Measurements from ENCODE around the gene CDC25B.
A peak's percentile ranks its signal among the peaks of the same experiment; 100 is the strongest.
"Not testable (repeated sequence)": the region's sequence is repeated elsewhere in the genome, so short reads cannot be mapped to it uniquely, and the experiment has no call there.

The CDC25B gene

DNA sequence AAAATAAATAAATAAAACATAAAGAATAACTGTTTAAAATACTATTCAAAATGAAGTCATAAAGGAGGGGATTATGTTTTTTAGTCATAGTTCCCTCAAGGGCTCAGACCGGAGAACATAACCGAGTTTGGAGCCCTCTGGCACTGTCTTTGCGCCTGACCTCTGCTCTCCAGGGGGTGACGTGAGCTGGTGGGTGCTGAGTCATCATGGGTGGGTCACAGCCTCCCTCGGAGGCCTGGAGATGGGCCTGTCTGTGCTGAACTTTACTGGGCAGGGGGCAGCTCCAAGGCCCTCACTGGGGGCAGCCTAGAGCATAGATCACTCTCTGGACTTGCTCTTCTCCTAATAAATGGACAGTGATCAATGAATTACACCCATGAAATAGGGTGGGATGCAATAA, 47.4 kb downstream of the CDC25B start:
- TF ChIP-seq TCF4 (CRISPR knock-in tag; IDR thresholded peaks at IDR 0.05; ENCODE audit: borderline replicate concordance) (no peak), ESRRG (CRISPR knock-in tag; IDR thresholded peaks at IDR 0.05) (no peak), ZNF565 (CRISPR knock-in tag; conservative IDR thresholded peaks at IDR 0.05; ENCODE audit: low read depth) (no peak), CSDC2 (CRISPR knock-in tag; IDR thresholded peaks at IDR 0.05) (no peak), ZFP3 (CRISPR knock-in tag; IDR thresholded peaks at IDR 0.05) (no peak), ZNF8 (CRISPR knock-in tag; IDR thresholded peaks at IDR 0.05) (no peak), ZFP30 (CRISPR knock-in tag; IDR thresholded peaks at IDR 0.05) (no peak), RARB (CRISPR knock-in tag; IDR thresholded peaks at IDR 0.05) (no peak), ZNF70 (CRISPR knock-in tag; IDR thresholded peaks at IDR 0.05) (no peak), ARNTL (CRISPR knock-in tag; IDR thresholded peaks at IDR 0.05; ENCODE audit: borderline replicate concordance, low read depth) (no peak), PPARA (CRISPR knock-in tag; IDR thresholded peaks at IDR 0.05; ENCODE audit: borderline replicate concordance) (no peak)
- TF ChIP-seq, protein P1, sequence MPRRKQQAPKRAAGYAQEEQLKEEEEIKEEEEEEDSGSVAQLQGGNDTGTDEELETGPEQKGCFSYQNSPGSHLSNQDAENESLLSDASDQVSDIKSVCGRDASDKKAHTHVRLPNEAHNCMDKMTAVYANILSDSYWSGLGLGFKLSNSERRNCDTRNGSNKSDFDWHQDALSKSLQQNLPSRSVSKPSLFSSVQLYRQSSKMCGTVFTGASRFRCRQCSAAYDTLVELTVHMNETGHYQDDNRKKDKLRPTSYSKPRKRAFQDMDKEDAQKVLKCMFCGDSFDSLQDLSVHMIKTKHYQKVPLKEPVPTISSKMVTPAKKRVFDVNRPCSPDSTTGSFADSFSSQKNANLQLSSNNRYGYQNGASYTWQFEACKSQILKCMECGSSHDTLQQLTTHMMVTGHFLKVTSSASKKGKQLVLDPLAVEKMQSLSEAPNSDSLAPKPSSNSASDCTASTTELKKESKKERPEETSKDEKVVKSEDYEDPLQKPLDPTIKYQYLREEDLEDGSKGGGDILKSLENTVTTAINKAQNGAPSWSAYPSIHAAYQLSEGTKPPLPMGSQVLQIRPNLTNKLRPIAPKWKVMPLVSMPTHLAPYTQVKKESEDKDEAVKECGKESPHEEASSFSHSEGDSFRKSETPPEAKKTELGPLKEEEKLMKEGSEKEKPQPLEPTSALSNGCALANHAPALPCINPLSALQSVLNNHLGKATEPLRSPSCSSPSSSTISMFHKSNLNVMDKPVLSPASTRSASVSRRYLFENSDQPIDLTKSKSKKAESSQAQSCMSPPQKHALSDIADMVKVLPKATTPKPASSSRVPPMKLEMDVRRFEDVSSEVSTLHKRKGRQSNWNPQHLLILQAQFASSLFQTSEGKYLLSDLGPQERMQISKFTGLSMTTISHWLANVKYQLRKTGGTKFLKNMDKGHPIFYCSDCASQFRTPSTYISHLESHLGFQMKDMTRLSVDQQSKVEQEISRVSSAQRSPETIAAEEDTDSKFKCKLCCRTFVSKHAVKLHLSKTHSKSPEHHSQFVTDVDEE (CRISPR knock-in tag; IDR thresholded peaks at IDR 0.05): no peak
- TF ChIP-seq, protein P2, sequence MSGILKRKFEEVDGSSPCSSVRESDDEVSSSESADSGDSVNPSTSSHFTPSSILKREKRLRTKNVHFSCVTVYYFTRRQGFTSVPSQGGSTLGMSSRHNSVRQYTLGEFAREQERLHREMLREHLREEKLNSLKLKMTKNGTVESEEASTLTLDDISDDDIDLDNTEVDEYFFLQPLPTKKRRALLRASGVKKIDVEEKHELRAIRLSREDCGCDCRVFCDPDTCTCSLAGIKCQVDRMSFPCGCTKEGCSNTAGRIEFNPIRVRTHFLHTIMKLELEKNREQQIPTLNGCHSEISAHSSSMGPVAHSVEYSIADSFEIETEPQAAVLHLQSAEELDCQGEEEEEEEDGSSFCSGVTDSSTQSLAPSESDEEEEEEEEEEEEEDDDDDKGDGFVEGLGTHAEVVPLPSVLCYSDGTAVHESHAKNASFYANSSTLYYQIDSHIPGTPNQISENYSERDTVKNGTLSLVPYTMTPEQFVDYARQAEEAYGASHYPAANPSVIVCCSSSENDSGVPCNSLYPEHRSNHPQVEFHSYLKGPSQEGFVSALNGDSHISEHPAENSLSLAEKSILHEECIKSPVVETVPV (CRISPR knock-in tag; IDR thresholded peaks at IDR 0.05): no peak
- ATAC-seq: no peak

DNA sequence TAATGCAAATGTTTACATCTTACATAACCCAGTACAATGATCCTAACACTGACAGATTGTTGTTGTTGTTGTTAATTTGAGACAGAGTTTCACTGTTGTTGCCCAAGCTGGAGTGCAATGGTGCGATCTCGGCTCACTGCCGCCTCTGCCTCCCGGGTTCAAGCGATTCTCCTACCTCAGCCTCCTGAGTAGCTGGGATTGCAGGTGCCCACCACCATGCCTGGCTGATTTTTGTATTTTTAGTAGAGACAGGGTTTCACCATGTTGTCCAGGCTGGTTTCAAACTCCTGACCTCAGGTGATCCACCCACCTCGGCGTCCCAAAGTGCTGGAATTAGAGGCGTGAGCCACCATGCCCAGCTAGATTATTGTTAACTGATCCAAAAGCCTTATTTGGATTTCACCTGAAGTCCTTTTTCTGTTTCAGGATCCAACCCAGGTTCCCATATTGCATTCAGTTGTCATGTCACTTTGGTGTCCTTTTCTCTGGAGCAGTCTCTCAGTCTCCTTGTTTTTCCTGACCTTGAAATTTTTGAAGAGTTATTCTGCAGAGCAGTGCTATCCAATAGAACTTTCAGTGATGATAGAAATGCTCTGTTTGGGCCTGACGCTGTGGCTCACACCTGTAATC, 48.0 kb downstream of the CDC25B start:
- not testable (repeated sequence) for ATAC-seq

DNA sequence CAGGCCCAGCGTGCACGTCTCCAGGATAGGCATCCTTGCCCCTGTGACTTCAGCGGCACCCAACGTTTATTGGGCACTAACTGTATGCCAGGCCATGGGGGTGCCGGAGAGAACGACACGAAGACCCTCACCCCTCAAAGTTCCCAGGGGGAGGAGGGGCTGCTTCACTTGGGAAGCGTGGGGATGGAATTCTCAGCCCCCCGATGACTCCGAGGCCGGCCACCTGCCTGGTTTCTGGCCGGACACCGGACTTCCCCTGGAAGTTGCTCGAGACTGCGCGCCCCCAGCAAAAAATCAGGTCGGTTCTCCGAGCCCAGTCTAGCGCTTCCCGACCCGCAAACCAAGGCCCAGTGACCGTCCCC, 50.2 kb downstream of the CDC25B start:
- no peak for TF ChIP-seq ARNTL (CRISPR knock-in tag; IDR thresholded peaks at IDR 0.05; ENCODE audit: borderline replicate concordance, low read depth)
- TF ChIP-seq SNAI2 (CRISPR knock-in tag; IDR thresholded peaks at IDR 0.05): no peak
- no peak for TF ChIP-seq ZFP30 (CRISPR knock-in tag; IDR thresholded peaks at IDR 0.05)
- no peak for TF ChIP-seq ZNF565 (CRISPR knock-in tag; conservative IDR thresholded peaks at IDR 0.05; ENCODE audit: low read depth)
- TF ChIP-seq, protein P2 (CRISPR knock-in tag; IDR thresholded peaks at IDR 0.05): no peak
- TF ChIP-seq CSDC2 (CRISPR knock-in tag; IDR thresholded peaks at IDR 0.05): no peak
- ATAC-seq: no peak

GRCh38 chr20:3846740-3847428, 50.8 kb downstream of the CDC25B start, which contains the start of gene MAVS:
MAVS (plus strand) TSS chr20:3846834; CDS start chr20:3854625, 7,791 bp downstream.
- no peak for TF ChIP-seq ZC3H10 (CRISPR knock-in tag; IDR thresholded peaks at IDR 0.05)
- no peak for TF ChIP-seq BACH2 (CRISPR knock-in tag; IDR thresholded peaks at IDR 0.05; ENCODE audit: borderline replicate concordance)
- TF ChIP-seq ARNTL (CRISPR knock-in tag; IDR thresholded peaks at IDR 0.05; ENCODE audit: borderline replicate concordance, low read depth): no peak
- TF ChIP-seq ZNF565 (CRISPR knock-in tag; conservative IDR thresholded peaks at IDR 0.05; ENCODE audit: low read depth): no peak
- TF ChIP-seq ESRRG (CRISPR knock-in tag; IDR thresholded peaks at IDR 0.05): no peak
- TF ChIP-seq ZNF8 (CRISPR knock-in tag; IDR thresholded peaks at IDR 0.05): no peak
- TF ChIP-seq RARB (CRISPR knock-in tag; IDR thresholded peaks at IDR 0.05): no peak
- TF ChIP-seq, protein P2 (CRISPR knock-in tag; IDR thresholded peaks at IDR 0.05): no peak
- TF ChIP-seq PPARA (CRISPR knock-in tag; IDR thresholded peaks at IDR 0.05; ENCODE audit: borderline replicate concordance): no peak
- ATAC-seq: peak; percentile 99

DNA sequence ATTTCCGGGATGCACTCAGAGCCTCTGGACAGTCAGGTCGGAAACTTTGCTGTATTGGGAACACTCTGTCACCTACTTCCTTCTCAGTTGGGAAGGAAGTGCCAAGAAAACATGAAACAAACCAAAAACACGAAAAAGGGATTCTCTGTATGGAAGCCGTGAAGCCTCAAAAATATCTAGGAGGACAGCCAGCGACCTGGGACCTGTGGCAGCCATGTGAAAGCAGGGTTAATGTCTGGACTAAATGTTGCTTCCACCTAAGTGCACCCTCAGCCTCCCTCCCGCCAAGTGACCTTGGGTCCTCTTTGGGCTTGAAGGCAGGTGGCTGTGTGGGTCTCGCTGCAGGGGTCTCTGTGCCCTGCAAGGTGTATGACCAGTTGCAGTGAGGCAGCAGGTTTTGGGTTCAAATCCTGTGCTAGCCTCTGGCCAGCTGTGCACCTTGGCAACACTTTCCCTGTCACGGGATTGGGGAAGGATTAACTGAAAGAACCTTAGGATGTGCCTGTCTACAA, 51.4 kb downstream of the CDC25B start:
- ATAC-seq: no peak
- TF ChIP-seq TOX (CRISPR knock-in tag; IDR thresholded peaks at IDR 0.05; ENCODE audit: borderline replicate concordance) (no peak), SNAI2 (CRISPR knock-in tag; IDR thresholded peaks at IDR 0.05) (no peak)
